Neuronal stem cell (in vitro differentiated cells): ENCODE measurements around the gene SERGEF. TPM values are rescaled to one million over a fixed set of nuclear protein-coding genes. Genes with fewer than 3 reads are reported as not detected.

Experiments
- DNase-seq: peaks from one replicate; pipeline ENCODE4 v3.0.0-alpha.2; 2013; ENCODE audit warnings: low spot score
- H2AFZ ChIP-seq: one replicate; pipeline ENCODE4 v1.6.1; 2013; ENCODE audit warnings: mild to moderate bottlenecking, low read length, inconsistent platforms
- H2AK5ac ChIP-seq: 2 replicates; pipeline ENCODE4 v1.6.1; 2013; ENCODE audit warnings: low read depth, mild to moderate bottlenecking, inconsistent platforms, low read length, moderate library complexity, mixed read lengths
- H2BK120ac ChIP-seq: 2 replicates; pipeline ENCODE4 v1.6.1; 2013; ENCODE audit warnings: low read depth, mild to moderate bottlenecking, inconsistent platforms, low read length, moderate library complexity, mixed read lengths
- H2BK12ac ChIP-seq: one replicate; pipeline ENCODE4 v1.6.1; 2013; ENCODE audit warnings: low read length, inconsistent platforms
- H2BK15ac ChIP-seq: 2 replicates; pipeline ENCODE4 v1.6.1; 2013; ENCODE audit warnings: mild to moderate bottlenecking, low read length, inconsistent platforms, mixed read lengths
- H2BK5ac ChIP-seq: one replicate; pipeline ENCODE4 v1.6.1; 2013; ENCODE audit warnings: inconsistent platforms, mild to moderate bottlenecking, low read length, moderate library complexity
- H3K14ac ChIP-seq: one replicate; pipeline ENCODE4 v1.6.1; 2013; ENCODE audit warnings: low read length, inconsistent platforms
- H3K18ac ChIP-seq: 2 replicates; pipeline ENCODE4 v1.6.1; 2013; ENCODE audit warnings: low read length, inconsistent platforms
- H3K23ac ChIP-seq: 2 replicates; pipeline ENCODE4 v1.6.1; 2013; ENCODE audit warnings: low read depth, mild to moderate bottlenecking, mixed read lengths, low read length, inconsistent platforms; ENCODE audit not compliant: poor library complexity
- H3K27ac ChIP-seq: replicated peaks from 3 replicates; pipeline ENCODE4 v1.5.1; 2013; ENCODE audit warnings: low read length, inconsistent platforms
- H3K27me3 ChIP-seq, 3 experiments: 2 replicates each; pipeline ENCODE4 v1.6.1; 2013; ENCODE audit warnings: low read length in 3 of 3, mild to moderate bottlenecking in 2 of 3, inconsistent platforms in 1 of 3, low read depth in 1 of 3, mixed read lengths in 1 of 3, moderate library complexity in 1 of 3; ENCODE audit not compliant: control insufficient read depth in 3 of 3, insufficient read depth in 3 of 3
- H3K36me3 ChIP-seq, 2 donors: replicated peaks in 1 of 2; 2 replicates each; pipeline ENCODE4 v1.6.1; 2013; ENCODE audit warnings: low read length in 2 of 2; ENCODE audit not compliant: control insufficient read depth in 2 of 2, insufficient read depth in 2 of 2
- H3K4ac ChIP-seq: 2 replicates; pipeline ENCODE4 v1.6.1; 2013; ENCODE audit warnings: inconsistent platforms, mild to moderate bottlenecking, low read length, moderate library complexity
- H3K4me1 ChIP-seq, 2 donors: 1 replicate in 1 of 2; 2 replicates in 1 of 2; pipeline ENCODE4 v1.6.1; 2013; ENCODE audit warnings: low read length in 2 of 2, low read depth in 1 of 2; ENCODE audit not compliant: control insufficient read depth in 2 of 2, insufficient read depth in 1 of 2
- H3K4me2 ChIP-seq: one replicate; pipeline ENCODE4 v1.6.1; 2013; ENCODE audit warnings: mild to moderate bottlenecking, low read length, inconsistent platforms; ENCODE audit not compliant: insufficient read depth, poor library complexity, severe bottlenecking
- H3K4me3 ChIP-seq, 2 donors: 2 replicates each; pipeline ENCODE4 v1.5.1; 2013; ENCODE audit warnings: low read length in 2 of 2, mild to moderate bottlenecking in 2 of 2, inconsistent platforms in 1 of 2, moderate library complexity in 1 of 2
- H3K79me1 ChIP-seq: one replicate; pipeline ENCODE4 v1.6.1; 2013; ENCODE audit warnings: low read depth, mild to moderate bottlenecking, inconsistent platforms, low read length, moderate library complexity
- H3K9ac ChIP-seq: one replicate; pipeline ENCODE4 v1.6.1; 2013; ENCODE audit warnings: mild to moderate bottlenecking, low read depth, low read length, inconsistent platforms; ENCODE audit not compliant: poor library complexity
- H3K9me3 ChIP-seq, 2 donors: replicated peaks in 1 of 2; 2 replicates each; pipeline versions ENCODE3 to v1.6.1; 2013; ENCODE audit warnings: low read length in 2 of 2, mild to moderate bottlenecking in 2 of 2, inconsistent platforms in 1 of 2, low read depth in 1 of 2, mixed read lengths in 1 of 2, moderate library complexity in 1 of 2; ENCODE audit not compliant: control insufficient read depth in 2 of 2, insufficient read depth in 1 of 2
- H4K8ac ChIP-seq: one replicate; pipeline ENCODE4 v1.6.1; 2013; ENCODE audit warnings: low read depth, mild to moderate bottlenecking, inconsistent platforms, low read length, moderate library complexity
- H4K91ac ChIP-seq: one replicate; pipeline ENCODE4 v1.6.1; 2013; ENCODE audit warnings: low read length, low read depth, mild to moderate bottlenecking, inconsistent platforms; ENCODE audit not compliant: poor library complexity
- WGBS, 2 donors: extraction: QIAGEN DNeasy Blood & Tissue Kit; methylation state at CpG; one replicate each; pipeline ENCODE4 v1.1.7; 2013; ENCODE audit warnings: missing lambda C conversion rate in 2 of 2, mixed read lengths in 1 of 2; ENCODE audit not compliant: insufficient read length in 2 of 2, insufficient replicate concordance in 1 of 2; ENCODE audit errors: extremely low coverage in 2 of 2; 5-methylcytosine and 5-hydroxymethylcytosine counted together
- polyA plus RNA-seq, 2 experiments: library from polyadenylated mRNA; stranded (reverse); fragments of 200-250 nt; gene quantifications; one replicate each; pipeline ENCODE4 v1.2.3, GENCODE V29; 2013

SERGEF gene
- polyA plus RNA-seq (2013, experiment 1 of 2) = 42.9 TPM
- 44.8 TPM for polyA plus RNA-seq (2013, experiment 2 of 2)

GRCh38 chr11:18012906-18013781, at the start of gene SERGEF:
Gene SERGEF (minus strand): TSS chr11:18013047. CDS start chr11:18013010, 37 bp downstream.
- Histone ChIP-seq H2BK5ac (peak within 1 kb of the TSS; percentile 57), H3K79me1 (peaks cover 3% of the 10 kb centered on the region), H3K36me3 (no peaks in the 10 kb centered on the region), H2AK5ac (no peak within 1 kb of the TSS), H3K9ac (peak within 1 kb of the TSS; percentile 89), H3K27ac (peak within 1 kb of the TSS; percentile 39), H2BK15ac (peak within 1 kb of the TSS; percentile 69), H3K18ac (peak within 1 kb of the TSS; percentile 89), H3K9me3 (no peaks in the 10 kb centered on the region), H3K4ac (peak within 1 kb of the TSS; percentile 15), H3K27me3 (peaks cover 0 to 13% (median 0%) of the 10 kb centered on the region in 3 experiments), H3K4me3 (peak within 1 kb of the TSS; percentile 80 to 97), H3K23ac (peak within 1 kb of the TSS; percentile 90), H2BK120ac (no peak within 1 kb of the TSS), H2BK12ac (peak within 1 kb of the TSS; percentile 60), H4K8ac (no peak within 1 kb of the TSS), H3K4me1 (peaks cover 7% of the 10 kb centered on the region in 2 donors), H3K14ac (peak within 1 kb of the TSS; percentile 56), H2AFZ (peak within 1 kb of the TSS; percentile 92), H3K4me2 (peak within 1 kb of the TSS; percentile 98), H4K91ac (peak within 1 kb of the TSS; percentile 22)
- DNase-seq = peak; percentile 93
- WGBS, 2 donors = no CpG with 5 or more reads among the region's 93 CpGs

- no peak overlapping the region for H2BK5ac ChIP-seq
- H3K9me3 ChIP-seq = no peaks in the 10 kb centered on the region
- WGBS, 2 donors = no CpG with 5 or more reads among the region's 2 CpGs
- no peak overlapping the region for H3K9ac ChIP-seq
- no peak overlapping the region for H2BK120ac ChIP-seq
- no peak overlapping the region for H3K4ac ChIP-seq
- no peak overlapping the region for H4K8ac ChIP-seq
- H3K14ac ChIP-seq = no peak overlapping the region
- DNase-seq = no peak
- no peaks in the 10 kb centered on the region for H3K79me1 ChIP-seq
- no peak overlapping the region for H4K91ac ChIP-seq
- H3K4me2 ChIP-seq = no peak overlapping the region
- H2BK12ac ChIP-seq = no peak overlapping the region
- H3K4me1 ChIP-seq = peaks cover 0 to 3% of the 10 kb centered on the region in 2 donors
- no peak overlapping the region for H3K4me3 ChIP-seq
- H2AFZ ChIP-seq = no peak overlapping the region
- H3K23ac ChIP-seq = no peak overlapping the region
- no peak overlapping the region for H2AK5ac ChIP-seq
- no peaks in the 10 kb centered on the region for H3K27me3 ChIP-seq
- H3K36me3 ChIP-seq = no peaks in the 10 kb centered on the region
- H2BK15ac ChIP-seq = no peak overlapping the region
- H3K27ac ChIP-seq = no peak overlapping the region
- no peak overlapping the region for H3K18ac ChIP-seq
Observed at GRCh38 chr11:18061351-18061750, 48.5 kb upstream of the SERGEF start.

- H4K8ac ChIP-seq = no peak overlapping the region
- no peak overlapping the region for H3K9ac ChIP-seq
- H3K9me3 ChIP-seq = no peaks in the 10 kb centered on the region
- no peak overlapping the region for H2AFZ ChIP-seq
- H4K91ac ChIP-seq = no peak overlapping the region
- no CpG with 5 or more reads among the region's 1 CpG for WGBS, 2 donors
- H3K27me3 ChIP-seq = no peaks in the 10 kb centered on the region
- no peaks in the 10 kb centered on the region for H3K4me1 ChIP-seq
- H3K27ac ChIP-seq = no peak overlapping the region
- H3K18ac ChIP-seq = no peak overlapping the region
- no peak overlapping the region for H3K4me3 ChIP-seq
- H3K4ac ChIP-seq = no peak overlapping the region
- H2AK5ac ChIP-seq = no peak overlapping the region
- H2BK12ac ChIP-seq = no peak overlapping the region
- H3K14ac ChIP-seq = no peak overlapping the region
- no peak overlapping the region for H3K23ac ChIP-seq
- H3K4me2 ChIP-seq = no peak overlapping the region
- H3K36me3 ChIP-seq = no peaks in the 10 kb centered on the region
- no peaks in the 10 kb centered on the region for H3K79me1 ChIP-seq
- no peak for DNase-seq
- no peak overlapping the region for H2BK15ac ChIP-seq
- no peak overlapping the region for H2BK120ac ChIP-seq
- H2BK5ac ChIP-seq = no peak overlapping the region
Observed at GRCh38 chr11:18056561-18057181, 43.8 kb upstream of the SERGEF start.

GRCh38 chr11:18054511-18055103, 41.8 kb upstream of the SERGEF start:
- H2AFZ ChIP-seq = no peak overlapping the region
- H2BK15ac ChIP-seq = no peak overlapping the region
- no peak overlapping the region for H3K4me2 ChIP-seq
- H3K27ac ChIP-seq = no peak overlapping the region
- no peak overlapping the region for H3K4me3 ChIP-seq
- H3K23ac ChIP-seq = no peak overlapping the region
- H3K4ac ChIP-seq = no peak overlapping the region
- DNase-seq = no peak
- H3K14ac ChIP-seq = no peak overlapping the region
- no peaks in the 10 kb centered on the region for H3K27me3 ChIP-seq
- no peak overlapping the region for H2BK120ac ChIP-seq
- H4K91ac ChIP-seq = no peak overlapping the region
- H4K8ac ChIP-seq = no peak overlapping the region
- WGBS, 2 donors = 100% methylated on average over 2 of the region's 10 CpGs; no CpG with 5 or more reads in 1 of the 2 donors
- no peaks in the 10 kb centered on the region for H3K4me1 ChIP-seq
- no peak overlapping the region for H2AK5ac ChIP-seq
- H3K9ac ChIP-seq = no peak overlapping the region
- no peak overlapping the region for H2BK12ac ChIP-seq
- no peaks in the 10 kb centered on the region for H3K79me1 ChIP-seq
- H3K18ac ChIP-seq = no peak overlapping the region
- H3K9me3 ChIP-seq = no peaks in the 10 kb centered on the region
- no peak overlapping the region for H2BK5ac ChIP-seq
- H3K36me3 ChIP-seq = no peaks in the 10 kb centered on the region
